Renal pelvis (tissue), 4 donors: ENCODE results near the gene AKT1. TPM values are rescaled to one million over a fixed set of nuclear protein-coding genes. Genes with fewer than 3 reads are reported as not detected.
A peak's percentile ranks its signal among the peaks of the same experiment; 100 is the strongest.

Experiments
- DNase-seq: peaks from one replicate; pipeline ENCODE4 v3.0.0-alpha.2; 2013
- polyA plus RNA-seq, 3 donors: library from polyadenylated mRNA; unstranded; fragments of 120-200 nt; gene quantifications; one replicate each; pipeline ENCODE4 v1.2.1, GENCODE V29; 2013; ENCODE audit not compliant: insufficient read length in 3 of 3

AKT1 gene
- polyA plus RNA-seq, 3 donors, result 119 to 153 (median 125) TPM

DNA sequence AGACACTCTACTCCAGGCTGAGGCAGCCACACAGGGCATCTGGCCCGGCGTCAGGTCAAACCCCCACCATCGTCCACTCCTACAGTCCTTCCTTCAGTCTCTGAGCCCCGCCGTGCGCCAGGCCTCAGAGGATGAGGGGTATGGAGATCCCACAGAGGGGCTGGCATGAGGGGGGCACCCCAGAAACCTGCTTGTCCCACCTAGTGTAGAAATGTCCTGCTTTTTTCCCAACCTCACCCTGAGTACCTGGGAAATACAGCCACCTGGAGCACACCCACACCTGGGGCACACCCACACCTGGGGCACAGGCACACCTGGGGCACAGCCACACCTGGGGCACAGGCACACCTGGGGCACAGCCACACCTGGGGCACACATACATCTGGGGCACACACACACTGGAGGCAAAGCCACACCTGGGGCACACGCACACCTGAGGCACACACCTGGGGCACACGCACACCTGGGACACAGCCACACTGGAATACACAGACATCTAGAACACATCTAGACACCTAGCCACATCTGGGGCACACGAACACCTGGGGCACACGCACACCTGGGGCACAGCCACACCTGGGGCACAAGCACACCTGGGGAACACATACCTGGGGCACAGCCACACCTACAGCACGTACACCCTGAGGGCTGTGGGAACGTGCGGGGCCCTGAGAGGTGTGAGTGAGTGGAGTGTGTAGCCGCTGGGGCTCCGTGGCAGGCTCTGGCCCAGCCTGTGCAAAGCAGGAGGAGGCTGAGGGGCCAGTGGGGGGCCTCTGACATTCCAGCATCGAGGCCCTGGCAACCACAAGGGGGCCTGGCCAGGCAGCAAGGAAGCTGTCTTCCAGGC, 18.4 kb downstream of the AKT1 start:
- no peak for DNase-seq

DNA sequence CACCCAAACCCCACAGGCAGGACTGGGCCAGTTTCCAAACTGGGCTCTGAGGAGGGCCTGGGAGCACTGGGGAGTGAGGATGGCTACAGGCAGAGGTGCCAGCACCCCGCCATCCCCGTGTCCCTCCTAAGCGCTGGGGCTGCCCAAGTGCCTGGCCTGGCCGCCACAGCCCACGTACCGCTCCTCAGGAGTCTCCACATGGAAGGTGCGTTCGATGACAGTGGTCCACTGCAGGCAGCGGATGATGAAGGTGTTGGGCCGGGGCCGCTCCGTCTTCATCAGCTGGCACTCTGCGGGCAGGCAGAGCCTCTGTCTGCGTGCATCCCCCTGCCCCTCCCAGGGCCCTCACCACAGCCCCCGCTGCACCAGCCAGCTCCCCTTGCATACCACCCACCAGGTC, 19.1 kb downstream of the AKT1 start:
- DNase-seq, result no peak

DNA sequence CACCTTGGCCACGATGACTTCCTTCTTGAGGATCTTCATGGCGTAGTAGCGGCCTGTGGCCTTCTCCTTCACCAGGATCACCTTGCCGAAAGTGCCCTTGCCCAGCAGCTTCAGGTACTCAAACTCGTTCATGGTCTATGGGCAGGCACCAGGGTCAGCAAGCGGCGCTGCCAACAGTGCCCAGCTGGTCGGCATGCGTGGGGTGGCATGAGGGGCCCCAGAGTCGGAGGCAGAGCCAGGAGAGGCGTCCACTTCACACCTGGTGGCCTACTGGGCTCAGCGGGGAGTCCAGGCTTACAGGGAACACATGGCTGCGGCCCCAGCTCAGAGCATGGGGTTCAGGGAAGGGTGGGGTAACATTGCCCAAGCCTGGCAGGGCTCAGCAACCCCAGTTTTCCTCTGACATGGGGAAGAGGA, 20.5 kb downstream of the AKT1 start:
- DNase-seq, result no peak

DNA sequence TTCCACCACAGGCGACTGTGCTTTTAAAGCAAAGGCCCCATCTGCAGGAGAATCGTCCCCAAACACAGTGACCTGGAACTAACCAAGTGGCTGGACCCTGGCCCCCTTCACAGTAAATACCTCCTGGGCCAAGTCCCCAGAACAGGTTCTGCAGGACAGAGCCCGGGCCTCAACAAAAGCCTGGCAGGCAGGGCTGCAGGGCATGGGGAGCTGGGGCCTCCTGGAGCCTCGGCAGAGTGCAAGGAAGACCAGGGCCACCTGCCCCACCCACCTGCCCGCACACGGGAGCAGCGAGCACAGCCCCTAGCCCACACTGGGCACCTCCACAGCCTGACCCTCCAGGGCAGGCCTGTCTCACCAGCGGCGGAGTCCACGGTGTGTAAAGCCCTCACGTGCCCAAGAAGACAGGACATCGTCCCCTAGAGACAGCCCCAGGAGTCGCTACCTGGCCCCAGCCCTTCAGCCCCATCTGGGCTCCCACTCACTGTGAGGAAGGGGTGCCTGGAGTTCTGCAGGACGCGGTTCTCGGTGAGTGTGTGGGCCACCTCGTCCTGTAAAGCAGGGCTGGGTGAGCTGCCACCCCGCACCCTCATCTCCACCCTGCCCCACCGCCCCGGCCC, 21.0 kb downstream of the AKT1 start:
- DNase-seq, result no peak

DNA sequence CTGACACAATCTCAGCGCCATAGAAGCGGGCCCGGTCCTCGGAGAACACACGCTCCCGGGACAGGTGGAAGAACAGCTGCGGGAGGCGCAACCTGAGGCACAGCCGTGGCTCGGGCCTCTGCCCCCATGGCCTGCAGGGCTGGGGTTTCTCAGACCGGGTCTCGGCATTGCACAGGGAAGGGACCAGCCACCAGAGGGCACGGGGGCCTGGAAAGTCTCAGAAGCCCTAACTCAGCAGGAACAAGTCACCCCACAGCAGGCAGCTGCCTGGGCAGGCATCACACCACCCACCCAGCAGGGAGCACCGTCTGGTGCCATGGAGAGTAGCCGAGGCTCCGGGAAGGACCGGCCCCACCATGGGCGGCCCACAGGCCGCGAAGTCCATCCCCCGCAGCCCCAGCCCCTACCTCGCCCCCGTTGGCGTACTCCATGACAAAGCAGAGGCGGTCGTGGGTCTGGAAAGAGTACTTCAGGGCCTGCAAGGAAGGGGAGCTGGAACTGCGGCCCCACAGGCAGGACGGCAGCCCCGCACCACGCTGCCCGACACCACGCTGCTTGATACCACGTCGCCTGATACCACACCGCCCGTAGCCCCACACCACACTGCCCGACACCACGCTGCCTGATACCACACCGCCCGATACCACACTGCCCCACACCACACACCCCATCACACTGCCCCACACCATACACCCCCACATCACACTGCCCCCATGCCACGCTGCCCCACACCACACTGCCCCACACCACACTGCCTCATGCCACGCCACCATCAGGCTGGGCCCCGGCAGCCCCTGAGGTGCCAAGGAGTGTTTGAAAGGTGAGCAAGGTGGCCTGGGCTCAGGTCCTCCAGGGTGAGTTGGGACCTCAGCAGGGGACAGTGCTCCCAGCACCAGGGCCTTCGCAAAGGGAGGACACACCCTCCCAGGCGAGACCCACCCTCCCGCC, 21.8 kb downstream of the AKT1 start:
- DNase-seq, result no peak

DNA sequence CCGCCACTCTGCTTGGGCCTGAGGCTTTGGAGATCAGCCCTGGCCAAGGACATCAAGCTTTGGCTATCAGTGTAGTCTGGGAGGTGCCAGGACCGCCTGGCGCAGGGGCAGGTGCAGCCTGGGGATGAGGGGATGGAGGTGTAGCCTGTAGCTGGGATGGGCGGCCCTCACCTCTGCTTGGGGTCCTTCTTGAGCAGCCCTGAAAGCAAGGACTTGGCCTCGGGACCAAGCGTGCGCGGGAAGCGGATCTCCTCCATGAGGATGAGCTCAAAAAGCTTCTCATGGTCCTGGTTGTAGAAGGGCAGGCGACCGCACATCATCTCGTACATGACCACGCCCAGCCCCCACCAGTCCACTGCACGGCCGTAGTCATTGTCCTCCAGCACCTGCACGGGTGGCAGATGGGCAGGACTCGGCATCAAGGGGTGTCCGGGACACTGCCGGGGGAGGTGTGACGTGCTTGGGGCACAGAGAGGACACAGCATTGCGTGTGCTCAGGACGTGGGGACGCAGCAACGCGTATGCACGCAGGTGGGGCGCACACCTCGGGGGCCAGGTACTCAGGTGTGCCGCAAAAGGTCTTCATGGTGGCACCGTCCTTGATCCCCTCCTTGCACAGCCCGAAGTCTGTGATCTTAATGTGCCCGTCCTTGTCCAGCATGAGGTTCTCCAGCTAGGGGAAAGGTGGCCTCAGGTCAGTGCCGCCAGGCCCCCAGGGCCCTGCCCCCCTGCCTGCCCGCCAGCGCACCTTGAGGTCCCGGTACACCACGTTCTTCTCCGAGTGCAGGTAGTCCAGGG, 22.6 kb downstream of the AKT1 start:
- no peak for DNase-seq

DNA sequence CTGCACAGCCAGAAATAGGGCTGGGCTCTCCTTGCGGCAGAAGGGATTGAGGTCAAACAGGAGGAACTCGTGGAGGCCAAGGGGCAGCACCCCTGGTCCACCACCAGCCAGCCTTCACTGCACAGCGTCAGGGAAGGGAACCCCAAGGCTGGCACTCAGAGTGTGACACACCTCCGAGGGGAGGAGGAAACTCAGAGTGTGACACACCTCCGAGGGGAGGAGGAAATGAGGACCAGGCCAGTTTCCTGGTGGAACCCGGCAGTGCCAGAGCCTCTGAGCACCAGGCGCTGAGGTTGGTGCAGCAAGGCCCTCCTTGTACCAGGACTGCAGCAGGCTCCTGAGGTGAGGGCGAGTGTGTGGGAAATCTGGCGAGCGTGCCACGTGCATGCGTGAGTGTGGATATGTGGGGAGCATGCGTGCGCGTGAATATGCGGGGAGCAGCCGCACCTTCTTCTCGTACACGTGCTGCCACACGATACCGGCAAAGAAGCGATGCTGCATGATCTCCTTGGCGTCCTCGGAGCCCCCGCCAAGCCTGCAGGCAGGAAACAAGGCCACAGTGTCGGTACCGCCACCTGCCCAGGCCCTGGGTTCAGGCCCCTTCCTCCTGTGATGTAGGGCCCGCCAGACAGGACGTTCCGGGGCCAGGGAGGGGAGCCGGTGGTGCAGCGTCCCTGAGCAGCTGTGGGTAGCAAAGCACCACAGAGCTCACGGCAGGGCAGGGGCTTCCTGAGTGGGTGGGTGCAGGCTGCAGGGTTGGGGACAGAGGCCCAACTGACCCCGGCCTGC, 23.4 kb downstream of the AKT1 start:
- DNase-seq, result no peak

DNA sequence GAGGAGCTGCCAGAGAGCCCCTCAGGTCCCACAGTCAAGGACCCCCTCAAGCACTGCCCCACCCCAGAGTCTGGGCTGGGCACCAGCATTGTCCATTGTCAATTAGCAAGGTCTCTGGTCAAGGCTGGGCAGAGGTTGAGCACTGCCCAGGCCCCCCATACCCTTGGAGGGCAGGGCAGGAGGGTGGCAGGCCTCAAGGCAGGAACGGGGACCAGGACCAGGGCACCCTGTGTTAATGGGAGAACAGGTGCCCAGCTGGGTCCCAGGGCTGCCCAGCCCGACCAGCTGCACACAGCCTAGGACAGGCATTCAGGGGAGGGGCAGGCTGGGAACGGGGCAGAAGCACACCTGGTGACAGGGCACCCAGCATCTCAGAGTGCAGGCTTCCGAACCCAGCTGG, 24.2 kb downstream of the AKT1 start:
- DNase-seq, result no peak

DNA sequence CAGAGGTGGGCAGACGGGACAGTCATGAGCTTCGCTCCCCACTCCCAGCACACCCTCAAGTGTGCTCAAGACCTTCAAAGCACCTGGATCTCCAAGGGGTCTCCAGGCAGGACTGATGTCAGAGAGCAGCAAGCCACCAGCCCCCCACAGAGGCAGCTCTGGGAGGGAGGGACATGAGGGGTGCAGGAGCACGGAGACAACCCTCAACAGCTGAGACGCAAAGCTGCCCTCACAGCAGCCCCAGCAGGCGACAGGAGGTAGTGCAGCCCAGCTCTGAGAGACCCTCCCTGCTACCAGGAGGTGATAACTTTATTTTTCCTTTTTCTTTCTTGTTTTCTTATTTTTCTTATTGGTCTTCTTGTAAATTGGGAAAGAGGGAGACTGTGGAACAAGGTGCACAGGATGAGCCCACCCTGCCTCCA, 24.7 kb downstream of the AKT1 start:
- no peak for DNase-seq

DNA sequence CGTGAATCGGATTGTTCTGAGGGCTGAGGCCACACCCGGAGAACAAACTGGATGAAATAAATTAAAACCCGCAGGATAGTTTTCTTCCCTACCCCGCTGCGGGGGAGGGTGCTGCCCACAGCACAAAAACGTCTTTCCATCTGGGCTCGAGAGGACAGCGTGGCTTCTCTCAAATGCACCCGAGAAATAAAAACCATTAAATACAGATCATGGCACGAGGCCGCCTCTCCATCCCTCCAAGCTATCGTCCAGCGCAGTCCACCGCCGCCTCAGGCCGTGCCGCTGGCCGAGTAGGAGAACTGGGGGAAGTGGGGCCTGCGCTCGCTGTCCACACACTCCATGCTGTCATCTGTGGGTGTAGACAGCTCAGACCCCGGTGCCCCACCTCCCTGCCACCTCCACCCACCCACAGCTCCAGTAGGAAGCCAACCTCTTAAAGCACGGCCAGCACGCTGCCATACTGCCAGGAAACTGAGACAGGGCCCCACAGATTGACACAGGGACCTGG, 25.4 kb downstream of the AKT1 start:
- DNase-seq, result no peak

DNA sequence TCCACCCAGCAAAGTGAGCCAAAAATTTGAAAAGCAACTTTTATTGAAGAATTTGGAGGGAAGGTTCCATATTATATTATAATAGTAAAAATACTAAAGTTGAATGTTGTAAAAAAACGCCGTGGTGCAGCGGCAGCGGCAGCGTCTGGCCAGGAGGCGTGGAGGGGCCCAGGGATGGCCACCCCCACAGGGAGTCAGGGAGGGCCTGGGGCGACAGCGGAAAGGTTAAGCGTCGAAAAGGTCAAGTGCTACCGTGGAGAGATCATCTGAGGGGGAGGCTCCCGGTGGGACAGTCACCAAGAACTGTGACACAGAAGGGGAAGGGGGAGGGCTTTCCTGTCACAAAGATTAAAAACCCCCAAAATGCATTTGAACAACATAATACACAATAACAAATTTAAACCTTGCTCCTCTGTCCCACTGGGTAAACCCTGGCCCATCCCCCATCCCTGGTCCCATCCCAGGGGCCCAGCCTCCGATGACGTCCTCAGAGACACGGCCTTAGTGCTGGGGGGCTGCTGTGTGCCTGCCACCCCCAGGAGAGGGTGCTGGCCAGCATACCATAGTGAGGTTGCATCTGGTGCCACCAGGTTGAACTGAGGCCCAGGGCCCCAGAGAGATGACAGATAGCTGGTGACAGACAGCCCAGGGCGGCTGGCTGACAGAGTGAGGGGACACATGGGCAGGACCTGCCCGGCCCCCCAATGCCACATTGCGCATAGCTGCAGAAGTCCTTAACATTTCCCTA, 26.1 kb downstream of the AKT1 start:
- no peak for DNase-seq

DNA sequence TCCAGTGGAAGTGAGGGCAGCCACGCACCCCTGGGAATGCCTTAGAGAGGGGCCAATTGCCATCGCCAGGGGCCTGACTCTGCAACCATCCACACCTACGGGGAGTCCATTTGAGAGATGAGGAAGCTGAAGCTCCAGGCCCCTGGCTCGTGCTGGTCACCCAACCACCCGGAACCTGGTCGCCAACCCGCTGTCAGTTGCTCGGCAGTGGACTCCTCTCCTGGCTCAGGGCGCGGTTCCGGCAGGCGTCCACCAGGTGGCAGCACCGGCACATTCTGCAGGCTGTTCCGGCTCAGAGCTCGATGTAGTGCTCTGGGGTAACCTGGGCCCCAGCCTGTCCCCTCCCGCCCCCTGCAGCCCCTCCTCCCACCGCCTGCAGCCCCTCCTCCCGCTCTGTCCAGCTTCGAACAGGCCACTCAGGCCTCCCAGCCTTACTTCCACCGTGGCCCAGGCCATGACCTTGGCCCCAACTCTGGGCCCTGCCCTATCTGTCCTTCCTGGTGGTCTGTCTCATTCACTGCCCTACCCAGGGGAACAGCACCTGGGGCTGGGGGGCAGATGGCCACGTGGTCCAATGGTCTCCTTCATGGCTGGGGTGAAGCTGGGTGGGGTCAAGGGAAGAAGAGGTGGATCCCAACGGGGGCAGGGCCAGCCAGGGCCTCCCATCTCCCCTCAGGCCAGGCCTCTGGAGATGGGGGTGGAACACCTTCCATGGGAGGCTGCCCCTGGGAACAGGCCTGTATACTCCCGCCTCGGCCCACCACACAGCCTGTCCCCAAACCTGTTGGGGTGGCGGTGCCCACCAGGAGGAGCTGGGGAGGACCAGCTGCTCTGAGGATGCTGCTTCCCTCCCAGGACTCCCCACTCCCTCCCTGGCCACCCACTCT, 26.9 kb downstream of the AKT1 start:
- DNase-seq, result peak; percentile 84

DNA sequence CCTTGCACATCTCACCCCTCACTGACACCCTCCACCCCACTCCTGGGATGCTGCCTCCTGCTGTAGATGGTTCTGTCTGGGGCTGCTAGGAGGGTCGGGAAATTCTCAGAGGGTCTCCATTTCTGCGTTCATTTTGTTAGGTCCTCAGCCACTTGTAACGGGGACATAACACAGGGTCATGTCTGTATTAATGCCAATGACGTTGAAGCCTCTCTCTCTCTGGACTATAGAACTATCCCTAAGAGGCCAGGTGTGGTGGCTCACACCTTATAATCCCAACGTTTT, 28.0 kb downstream of the AKT1 start:
- DNase-seq, result no peak

DNA sequence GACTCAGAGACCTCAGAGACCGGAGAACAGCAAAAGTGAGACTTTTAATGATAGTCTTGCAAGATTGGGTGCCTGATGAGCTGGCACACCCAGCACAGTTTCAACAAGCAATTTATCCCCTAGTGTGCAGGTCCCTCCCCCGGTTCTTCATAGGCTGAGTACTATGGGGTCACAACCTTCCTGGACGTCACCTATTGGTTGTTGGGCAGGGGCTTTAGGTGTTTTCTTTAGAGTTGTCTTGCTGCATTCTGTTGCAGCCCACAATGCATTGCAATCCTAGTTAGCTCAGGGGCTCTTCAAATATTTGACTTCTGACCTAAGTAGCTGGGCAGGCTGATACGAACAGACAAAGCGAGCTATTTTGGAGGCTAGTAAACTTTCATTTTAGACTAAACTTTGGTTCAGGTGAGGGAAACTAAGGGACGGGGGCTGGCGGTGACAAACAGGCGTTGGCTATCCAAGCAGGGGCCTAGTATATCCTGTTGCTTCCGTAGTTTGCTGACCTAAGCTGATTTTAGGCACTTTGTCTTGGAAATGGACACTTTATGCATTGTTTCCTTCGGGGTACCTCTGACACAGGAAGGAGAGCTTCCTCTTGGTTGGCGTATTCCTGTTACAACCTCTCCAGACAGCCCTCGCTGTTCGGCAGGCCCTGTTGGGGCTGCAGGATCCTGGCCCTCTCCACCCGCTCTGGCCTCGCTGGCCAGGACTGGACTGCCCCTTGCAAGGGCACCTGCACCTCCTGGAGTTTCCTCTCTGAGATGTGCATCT, 28.5 kb downstream of the AKT1 start:
- no peak for DNase-seq

DNA sequence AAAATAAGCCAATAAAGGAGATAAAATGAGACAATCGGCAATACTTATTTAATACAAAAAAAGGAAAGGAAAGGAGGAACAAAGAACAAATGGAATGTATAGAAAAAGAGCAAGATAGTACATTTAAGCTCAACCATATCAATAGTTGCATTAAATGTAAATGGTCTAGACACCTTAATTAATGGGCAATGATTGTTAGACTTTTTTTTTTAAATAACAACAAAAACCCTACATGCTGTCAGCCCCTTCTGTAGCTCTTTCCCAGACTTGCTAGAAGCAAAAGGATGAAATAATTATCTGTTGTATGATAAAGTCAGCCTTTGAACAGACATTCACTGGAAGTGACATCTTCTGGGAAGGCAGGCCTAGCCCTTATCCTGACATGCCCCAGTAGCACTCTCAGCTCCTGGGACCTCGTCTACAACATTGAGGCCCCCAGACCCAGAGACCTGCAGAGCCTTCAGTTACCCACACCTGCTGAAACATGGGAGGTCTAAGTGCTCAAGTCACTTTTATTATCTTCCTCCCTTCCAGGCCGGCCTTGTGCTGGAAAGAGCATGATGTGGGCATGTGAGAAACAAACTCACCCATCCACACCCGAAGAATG, 29.2 kb downstream of the AKT1 start:
- no peak for DNase-seq

DNA sequence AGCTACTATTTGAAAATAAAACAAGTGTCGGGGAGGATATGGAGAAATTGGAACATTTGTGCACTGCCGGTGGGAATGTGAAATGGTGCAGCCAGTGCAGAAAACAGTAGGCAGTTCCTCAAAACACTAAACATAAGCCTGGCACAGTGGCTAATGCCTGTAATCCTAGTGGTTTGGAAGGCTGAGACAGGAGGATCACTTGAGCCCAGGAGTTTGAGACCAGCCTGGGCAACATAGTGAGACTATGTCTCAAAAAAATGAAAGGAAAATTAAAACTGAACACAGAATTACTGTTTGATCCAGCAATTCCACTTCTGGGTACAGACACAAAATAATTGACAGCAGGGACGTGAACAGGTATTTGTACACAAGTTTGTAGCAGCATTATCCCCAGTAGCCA, 30.0 kb downstream of the AKT1 start:
- no peak for DNase-seq
